DOHH2 (cell line): ENCODE measurements around the gene STK32B.

ENCODE experiments used
- H3F3A ChIP-seq: fragments of 200-600 bp; sonication (generic), shearing (Covaris generic); 2 replicates; pipeline ENCODE4 v1.6.0; 2016; ENCODE audit warnings: antibody characterized with exemption, mild to moderate bottlenecking; ENCODE audit not compliant: control insufficient read depth, insufficient read depth
- H3K27ac ChIP-seq: fragments of 200-600 bp; sonication (generic); 2 replicates; pipeline ENCODE4 v1.5.1; 2014; ENCODE audit warnings: low read depth, mild to moderate bottlenecking, low read length, moderate library complexity
- H3K27me3 ChIP-seq: fragments of 200-600 bp; sonication (generic); 2 replicates; pipeline ENCODE4 v1.6.1; 2014; ENCODE audit warnings: mild to moderate bottlenecking, low read length, mixed read lengths; ENCODE audit not compliant: control insufficient read depth
- H3K36me3 ChIP-seq: fragments of 200-600 bp; sonication (generic); 2 replicates; pipeline ENCODE4 v1.6.1; 2014; ENCODE audit warnings: mild to moderate bottlenecking, low read length, moderate library complexity, mixed read lengths; ENCODE audit not compliant: control insufficient read depth
- H3K4me1 ChIP-seq: fragments of 200-600 bp; sonication (generic); 2 replicates; pipeline ENCODE4 v1.6.1; 2014; ENCODE audit warnings: mild to moderate bottlenecking, low read length, mixed read lengths; ENCODE audit not compliant: control insufficient read depth
- H3K4me2 ChIP-seq: fragments of 200-600 bp; sonication (generic); 2 replicates; pipeline ENCODE4 v1.6.0; 2014; ENCODE audit warnings: mild to moderate bottlenecking, low read length, moderate library complexity
- H3K4me3 ChIP-seq: fragments of 200-600 bp; sonication (generic); 2 replicates; pipeline ENCODE4 v1.5.1; 2014; ENCODE audit warnings: mild to moderate bottlenecking, low read length, mixed read lengths
- H3K79me2 ChIP-seq: fragments of 200-600 bp; sonication (generic); 2 replicates; pipeline ENCODE4 v1.6.1; 2014; ENCODE audit warnings: mild to moderate bottlenecking, low read length, mixed read lengths; ENCODE audit not compliant: control insufficient read depth
- H3K9me2 ChIP-seq: fragments of 200-600 bp; sonication (generic); replicated peaks from 2 replicates; pipeline ENCODE4 v1.6.1; 2014; ENCODE audit warnings: mild to moderate bottlenecking, low read length, mixed read lengths; ENCODE audit not compliant: control insufficient read depth
- H3K9me3 ChIP-seq: fragments of 200-600 bp; sonication (generic); 2 replicates; pipeline ENCODE4 v1.6.1; 2014; ENCODE audit warnings: antibody characterized with exemption, low read length, mixed read lengths; ENCODE audit not compliant: control insufficient read depth, insufficient read depth
- H4K20me1 ChIP-seq: fragments of 200-600 bp; sonication (generic); 2 replicates; pipeline ENCODE4 v1.6.0; 2014; ENCODE audit warnings: low read depth, mild to moderate bottlenecking, antibody characterized with exemption, low read length, moderate library complexity; ENCODE audit not compliant: control insufficient read depth, insufficient read depth
- CTCF ChIP-seq: fragments of 200-600 bp; sonication (generic); IDR thresholded peaks from one replicate; pipeline ENCODE4 v1.5.1; 2014; ENCODE audit warnings: antibody characterized with exemption, mild to moderate bottlenecking, low read depth, low read length; ENCODE audit not compliant: poor library complexity, severe bottlenecking
- EZH2phosphoT487 ChIP-seq: fragments of 200-600 bp; sonication (generic); IDR thresholded peaks from 2 replicates; pipeline ENCODE4 v1.6.1; 2017; ENCODE audit warnings: borderline replicate concordance, mild to moderate bottlenecking, antibody characterized with exemption, low read length, moderate library complexity, mixed read lengths

STK32B gene

GRCh38 chr4:5144384-5144783 is 93.1 kb downstream of the STK32B start:
- no peak overlapping the region for H3K27ac ChIP-seq
- no peaks in the 10 kb centered on the region for H3K79me2 ChIP-seq
- H3K4me2 ChIP-seq, result no peak overlapping the region
- no peaks in the 10 kb centered on the region for H4K20me1 ChIP-seq
- no peak overlapping the region for H3K4me3 ChIP-seq
- no peaks in the 10 kb centered on the region for H3K4me1 ChIP-seq
- H3F3A ChIP-seq, result no peaks in the 10 kb centered on the region
- no peaks in the 10 kb centered on the region for H3K9me2 ChIP-seq
- peaks cover 6% of the 10 kb centered on the region; the same call in 1 of the 2 replicates for H3K27me3 ChIP-seq
- H3K9me3 ChIP-seq, result no peaks in the 10 kb centered on the region
- TF ChIP-seq EZH2phosphoT487 (no peak), CTCF (no peak)
- no peaks in the 10 kb centered on the region for H3K36me3 ChIP-seq

GRCh38 chr4:5146248-5146647 is 95.0 kb downstream of the STK32B start:
- Histone ChIP-seq H3K27me3 (0 out of 2 replicates have a peak, but pooled peaks cover 3% of the 10 kb centered on the region), H3K9me3 (no peaks in the 10 kb centered on the region), H3F3A (no peaks in the 10 kb centered on the region), H3K4me1 (no peaks in the 10 kb centered on the region), H3K4me2 (no peak overlapping the region), H3K36me3 (no peaks in the 10 kb centered on the region), H3K27ac (no peak overlapping the region), H3K9me2 (no peaks in the 10 kb centered on the region), H4K20me1 (no peaks in the 10 kb centered on the region), H3K4me3 (no peak overlapping the region), H3K79me2 (no peaks in the 10 kb centered on the region)
- TF ChIP-seq EZH2phosphoT487 (no peak), CTCF (no peak)

- no peaks in the 10 kb centered on the region for H3F3A ChIP-seq
- H3K9me3 ChIP-seq, result no peaks in the 10 kb centered on the region
Measured at GRCh38 chr4:5152521-5152920, 101.2 kb downstream of the STK32B start.

More at GRCh38 chr4:5152521-5152920, 101.2 kb downstream of the STK32B start:
- H3K36me3 ChIP-seq, result no peaks in the 10 kb centered on the region
- H3K27me3 ChIP-seq, result 0 out of 2 replicates have a peak, but pooled peaks cover 3% of the 10 kb centered on the region
- no peak for TF ChIP-seq EZH2phosphoT487
- TF ChIP-seq CTCF, result no peak
- no peaks in the 10 kb centered on the region for H3K9me2 ChIP-seq
- no peak overlapping the region for H3K4me2 ChIP-seq
- H3K79me2 ChIP-seq, result no peaks in the 10 kb centered on the region
- H3K27ac ChIP-seq, result no peak overlapping the region
- H3K4me1 ChIP-seq, result no peaks in the 10 kb centered on the region
- H4K20me1 ChIP-seq, result no peaks in the 10 kb centered on the region
- no peak overlapping the region for H3K4me3 ChIP-seq
